AG04449 (cell line): Measurements from ENCODE around the gene ATP2B3.

Source experiments
- CTCF ChIA-PET: fragments of 350-600 bp; formaldehyde crosslinking; extraction: SDS; loops from one replicate; lab custom pipeline; 2021; ENCODE audit warnings: antibody characterized with exemption; lab: Yijun Ruan, JAX
- POLR2A ChIA-PET: fragments of 400-600, 350-600 bp; formaldehyde crosslinking; extraction: SDS; loops from one replicate; lab custom pipeline; 2020; ENCODE audit warnings: antibody characterized with exemption, inconsistent platforms; lab: Yijun Ruan, JAX
- DNase-seq: peaks from one replicate; pipeline ENCODE4 v3.0.0-alpha.2; 2010; ENCODE audit warnings: low read depth, low spot score
- H3K4me3 ChIP-seq: 2 replicates; pipeline ENCODE4 v1.5.1; 2011; ENCODE audit warnings: low read depth, mild to moderate bottlenecking, control low read depth, low read length
- CTCF ChIP-seq: IDR thresholded peaks from one replicate; pipeline ENCODE4 v1.5.1; 2011; ENCODE audit warnings: mild to moderate bottlenecking, moderate library complexity, low read length, control low read depth, inconsistent platforms; ENCODE audit not compliant: insufficient read depth; ENCODE audit errors: missing control alignments

ATP2B3 gene

GRCh38 chrX:153502796-153503195, 14.6 kb upstream of the ATP2B3 start:
- POLR2A ChIA-PET: no interaction called here
- CTCF ChIA-PET: interaction anchor here (2.2 kb wide), 1 partner anchor 31 kb away, joined by 6 read pairs; no protein-coding TSS in a partner anchor
- no peak for TF ChIP-seq CTCF
- no peak for DNase-seq
- no peak overlapping the region for H3K4me3 ChIP-seq

- TF ChIP-seq CTCF: no peak
- CTCF ChIA-PET: interaction anchor here (2.2 to 7.7 kb wide), 4 partner anchors 8 to 44 kb away, joined by 6 to 166 read pairs (median 62); partner anchors contain the start of genes BGN and HAUS7
- POLR2A ChIA-PET: no interaction called here
- H3K4me3 ChIP-seq: no peak overlapping the region
- no peak for DNase-seq
Measured at GRCh38 chrX:153504445-153505016, 12.9 kb upstream of the ATP2B3 start.

GRCh38 chrX:153505361-153505760, 12.1 kb upstream of the ATP2B3 start:
- POLR2A ChIA-PET: interaction anchor here (1.0 kb wide), 1 partner anchor 9 kb away, joined by 4 read pairs; no protein-coding TSS in a partner anchor
- CTCF ChIA-PET: interaction anchor here (0.5 to 7.7 kb wide), 5 partner anchors 9 to 473 kb away, joined by 3 to 166 read pairs (median 53); partner anchors contain the start of genes BGN and HAUS7
- no peak for TF ChIP-seq CTCF
- H3K4me3 ChIP-seq: no peak overlapping the region
- no peak for DNase-seq

GRCh38 chrX:153507484-153508178, 9.8 kb upstream of the ATP2B3 start:
- DNase-seq: no peak
- POLR2A ChIA-PET: interaction anchor here (0.5 to 1.5 kb wide), 2 partner anchors 36 to 64 kb away, joined by 3 to 4 read pairs; no protein-coding TSS in a partner anchor

GRCh38 chrX:153509592-153509991, 7.8 kb upstream of the ATP2B3 start:
- no peak for DNase-seq
- H3K4me3 ChIP-seq: no peak overlapping the region
- ChIA-PET CTCF (interaction anchor here (1.3 to 7.7 kb wide), 3 partner anchors 13 to 49 kb away, joined by 3 to 166 read pairs (median 71); partner anchors contain the start of gene HAUS7), POLR2A (interaction anchor here (0.7 to 3.8 kb wide), 2 partner anchors 8 to 39 kb away, joined by 3 to 20 read pairs; partner anchors contain the start of genes ATP2B3 and HAUS7)
- TF ChIP-seq CTCF: no peak

More at GRCh38 chrX:153507484-153508178, 9.8 kb upstream of the ATP2B3 start:
- CTCF ChIA-PET: interaction anchor here (0.8 to 7.7 kb wide), 18 partner anchors 9 to 566 kb away, joined by 3 to 166 read pairs (median 4); partner anchors contain the start of genes BGN and HAUS7
- no peak overlapping the region for H3K4me3 ChIP-seq
- TF ChIP-seq CTCF: peak; percentile 81
